SK-N-SH (cell line): Measurements from ENCODE around the gene SLIT1. TPM values are rescaled to one million over a fixed set of nuclear protein-coding genes. Genes with fewer than 3 reads are reported as not detected.

Source experiments
- CTCF ChIA-PET: fragments of 300-600, 350-600 bp; formaldehyde crosslinking; extraction: SDS; loops from one replicate; lab custom pipeline; 2021; lab: Yijun Ruan, JAX
- POLR2A ChIA-PET: fragments of 350-600 bp; sonication (Branson Sonifier 250); formaldehyde crosslinking; extraction: SDS; loops from one replicate; lab custom pipeline; 2020; ENCODE audit warnings: antibody characterized with exemption, inconsistent platforms; lab: Yijun Ruan, JAX
- DNase-seq: peaks from one replicate; pipeline ENCODE4 v3.0.0; 2012
- H2AFZ ChIP-seq: fragments of 200-600 bp; sonication (generic); 2 replicates; pipeline ENCODE4 v1.8.1; 2016; ENCODE audit warnings: antibody characterized with exemption, mild to moderate bottlenecking, low read depth
- H3F3A ChIP-seq: fragments of 200-600 bp; sonication (generic); replicated peaks from 2 replicates; pipeline ENCODE3; 2016; ENCODE audit warnings: antibody characterized with exemption, mild to moderate bottlenecking; ENCODE audit not compliant: insufficient read depth
- H3K27ac ChIP-seq, 2 experiments: fragments of 200-500 bp in 1 of 2; fragments of 200-600 bp in 1 of 2; sonication (Bioruptor generic) in 1 of 2; sonication (generic), shearing (Covaris generic) in 1 of 2; 2 replicates each; pipeline versions ENCODE4 v1.5.1 to v1.6.1; 2014 to 2016; ENCODE audit warnings: low read depth in 2 of 2, inconsistent platforms in 1 of 2, low read length in 1 of 2, mild to moderate bottlenecking in 1 of 2, mixed read lengths in 1 of 2
- H3K27me3 ChIP-seq: fragments of 200-600 bp; sonication (generic), shearing (Covaris generic); 2 replicates; pipeline ENCODE4 v1.6.1; 2016; ENCODE audit warnings: mixed run types; ENCODE audit not compliant: insufficient read depth
- H3K36me3 ChIP-seq, 2 experiments: fragments of 200-500 bp in 1 of 2; fragments of 200-600 bp in 1 of 2; sonication (Bioruptor generic) in 1 of 2; sonication (generic) in 1 of 2; replicated peaks in 1 of 2; 2 replicates each; pipeline versions ENCODE3 to v1.5.1; 2014 to 2016; ENCODE audit warnings: low read length in 1 of 2, mild to moderate bottlenecking in 1 of 2; ENCODE audit not compliant: insufficient read depth in 2 of 2, control insufficient read depth in 1 of 2
- H3K4me1 ChIP-seq, 2 experiments: fragments of 200-500 bp in 1 of 2; fragments of 200-600 bp in 1 of 2; sonication (Bioruptor generic) in 1 of 2; sonication (generic), shearing (Covaris generic) in 1 of 2; 2 replicates each; pipeline versions ENCODE4 v1.5.1 to v1.6.1; 2014 to 2016; ENCODE audit warnings: low read depth in 1 of 2, low read length in 1 of 2, mixed run types in 1 of 2; ENCODE audit not compliant: insufficient read depth in 2 of 2, control insufficient read depth in 1 of 2
- H3K4me2 ChIP-seq: fragments of 200-600 bp; sonication (generic), shearing (Covaris generic); 2 replicates; pipeline ENCODE4 v1.6.1; 2017; ENCODE audit warnings: mixed run types
- H3K4me3 ChIP-seq, 2 experiments: fragments of 200-500 bp in 1 of 2; fragments of 200-600 bp in 1 of 2; sonication (Bioruptor generic) in 1 of 2; sonication (generic), shearing (Covaris generic) in 1 of 2; 2 replicates each; pipeline versions ENCODE4 v1.5.1 to v1.8.1; 2014 to 2016; ENCODE audit warnings: low read depth in 2 of 2, inconsistent platforms in 1 of 2, low read length in 1 of 2, mild to moderate bottlenecking in 1 of 2, mixed read lengths in 1 of 2, moderate library complexity in 1 of 2
- H3K79me2 ChIP-seq: fragments of 200-600 bp; sonication (generic); 2 replicates; pipeline ENCODE4 v1.8.1; 2017; ENCODE audit warnings: mild to moderate bottlenecking; ENCODE audit not compliant: insufficient read depth
- H3K9ac ChIP-seq: fragments of 200-600 bp; sonication (generic); 2 replicates; pipeline ENCODE4 v1.6.1; 2017; ENCODE audit warnings: mixed run types
- H3K9me2 ChIP-seq: fragments of 200-600 bp; sonication (generic); 2 replicates; pipeline ENCODE4 v1.6.1; 2017; ENCODE audit warnings: mixed run types
- H3K9me3 ChIP-seq: fragments of 200-600 bp; sonication (generic); 2 replicates; pipeline ENCODE4 v1.6.1; 2017; ENCODE audit warnings: mixed run types, mild to moderate bottlenecking, moderate library complexity
- H4K20me1 ChIP-seq: fragments of 200-600 bp; sonication (generic); 2 replicates; pipeline ENCODE4 v1.6.1; 2017; ENCODE audit warnings: mild to moderate bottlenecking, mixed run types; ENCODE audit not compliant: insufficient read depth
- CHD2 ChIP-seq: fragments of 150-350 bp; IDR thresholded peaks from 2 replicates; pipeline ENCODE4 v1.6.1; 2018; ENCODE audit warnings: low read length; ENCODE audit not compliant: partially characterized antibody
- CTCF ChIP-seq: fragments of 200-600 bp; sonication (generic); IDR thresholded peaks from 2 replicates; pipeline ENCODE4 v1.6.1; 2017; ENCODE audit warnings: antibody characterized with exemption, mild to moderate bottlenecking, moderate library complexity
- ELF1 ChIP-seq: IDR thresholded peaks from 2 replicates; pipeline ENCODE4 v1.4.0; 2012
- EP300 ChIP-seq, 2 experiments: IDR thresholded peaks; 2 replicates each; pipeline versions ENCODE4 v1.4.0 to v1.6.1; 2012; ENCODE audit warnings: borderline replicate concordance in 1 of 2, low read depth in 1 of 2, low read length in 1 of 2
- FOXJ3 ChIP-seq: sonication (generic); formaldehyde crosslinking; IDR thresholded peaks from 2 replicates; pipeline ENCODE4 v1.5.1; 2020; ENCODE audit warnings: mild to moderate bottlenecking, missing genetic modification reagents
- GABPA ChIP-seq: IDR thresholded peaks from 2 replicates; pipeline ENCODE4 v1.4.0; 2012; ENCODE audit warnings: low read depth, mild to moderate bottlenecking
- MAX ChIP-seq: IDR thresholded peaks from 2 replicates; pipeline ENCODE4 v1.4.0; 2012; ENCODE audit warnings: low read depth
- NRF1 ChIP-seq: IDR thresholded peaks from 2 replicates; pipeline ENCODE4 v1.6.1; 2012; ENCODE audit warnings: low read depth, mild to moderate bottlenecking, low read length
- RAD21 ChIP-seq: IDR thresholded peaks from 2 replicates; pipeline ENCODE4 v1.6.1; 2012; ENCODE audit warnings: mild to moderate bottlenecking, low read length
- RXRA ChIP-seq: IDR thresholded peaks from 2 replicates; pipeline ENCODE4 v1.4.0; 2012; ENCODE audit warnings: low read depth, mild to moderate bottlenecking, borderline replicate concordance
- SIN3A ChIP-seq: IDR thresholded peaks from 2 replicates; pipeline ENCODE4 v1.6.1; 2012; ENCODE audit warnings: low read depth, mild to moderate bottlenecking, low read length, moderate library complexity, borderline replicate concordance
- SMC3 ChIP-seq: IDR thresholded peaks from 2 replicates; pipeline ENCODE4 v1.6.1; 2012; ENCODE audit warnings: low read depth, low read length, improper control_type of control experiment
- TCF12 ChIP-seq: IDR thresholded peaks from 2 replicates; pipeline ENCODE4 v1.4.0; 2012
- YY1 ChIP-seq: IDR thresholded peaks from 2 replicates; pipeline ENCODE4 v1.4.0; 2012; ENCODE audit warnings: low read depth, mild to moderate bottlenecking
- whole genome bisulfite sequencing: methylation state at CpG from one replicate; pipeline ENCODE4 v1.1.6; 2017; ENCODE audit warnings: low lambda C conversion rate; 5-methylcytosine and 5-hydroxymethylcytosine counted together
- polyA plus RNA-seq, 3 experiments: library from polyadenylated mRNA; depleted of rRNA; stranded (reverse); fragments of >200 nt; gene quantifications; 2 replicates each; pipeline ENCODE4 v1.2.3, GENCODE V29; 2012
- TF ChIP-seq, protein P1 (sequence below): fragments of 150-350 bp; IDR thresholded peaks from 2 replicates; pipeline ENCODE4 v1.6.1; 2017; ENCODE audit warnings: antibody characterized with exemption, low read length, low read depth, borderline replicate concordance
- TF ChIP-seq, protein P2 (sequence below): IDR thresholded peaks from 2 replicates; pipeline ENCODE4 v1.4.0; 2012; ENCODE audit warnings: low read depth, borderline replicate concordance
- TF ChIP-seq, protein P3 (sequence below): IDR thresholded peaks from 2 replicates; pipeline ENCODE4 v1.6.1; 2012; ENCODE audit warnings: mild to moderate bottlenecking, low read depth, low read length, moderate library complexity

Gene SLIT1
- polyA plus RNA-seq, 1 of the 3 experiments (the other 2 are of a cell fraction): 0.05 TPM

GRCh38 chr10:97226398-97226797, 40.6 kb upstream of the SLIT1 start:
- Histone ChIP-seq H3K9ac (no peak overlapping the region), H3K79me2 (no peaks in the 10 kb centered on the region), H3F3A (no peaks in the 10 kb centered on the region), H3K36me3 (peaks cover 10 to 19% of the 10 kb centered on the region in 2 experiments), H3K9me2 (no peaks in the 10 kb centered on the region), H3K9me3 (no peaks in the 10 kb centered on the region), H3K27me3 (no peaks in the 10 kb centered on the region), H3K4me3 (no peak overlapping the region), H3K4me2 (no peak overlapping the region), H2AFZ (no peak overlapping the region), H3K27ac (no peak overlapping the region), H4K20me1 (no peaks in the 10 kb centered on the region), H3K4me1 (peaks cover 0 to 12% of the 10 kb centered on the region in 2 experiments; a peak in 1 of 4 replicates)
- WGBS: 94% methylated on average over 4 of the region's 4 CpGs
- TF ChIP-seq, protein P1, sequence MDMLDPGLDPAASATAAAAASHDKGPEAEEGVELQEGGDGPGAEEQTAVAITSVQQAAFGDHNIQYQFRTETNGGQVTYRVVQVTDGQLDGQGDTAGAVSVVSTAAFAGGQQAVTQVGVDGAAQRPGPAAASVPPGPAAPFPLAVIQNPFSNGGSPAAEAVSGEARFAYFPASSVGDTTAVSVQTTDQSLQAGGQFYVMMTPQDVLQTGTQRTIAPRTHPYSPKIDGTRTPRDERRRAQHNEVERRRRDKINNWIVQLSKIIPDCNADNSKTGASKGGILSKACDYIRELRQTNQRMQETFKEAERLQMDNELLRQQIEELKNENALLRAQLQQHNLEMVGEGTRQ: no peak
- TF ChIP-seq EP300 (IDR thresholded peaks at IDR 0.05; ENCODE audit: borderline replicate concordance in 1 of 2, low read depth in 1 of 2, low read length in 1 of 2) (no peak), ELF1 (no peak), YY1 (no peak), RXRA (no peak), FOXJ3 (no peak), GABPA (no peak), CHD2 (no peak), RAD21 (no peak), TCF12 (no peak), CTCF (no peak), NRF1 (no peak), MAX (no peak), SIN3A (no peak), SMC3 (no peak)
- TF ChIP-seq, protein P2, sequence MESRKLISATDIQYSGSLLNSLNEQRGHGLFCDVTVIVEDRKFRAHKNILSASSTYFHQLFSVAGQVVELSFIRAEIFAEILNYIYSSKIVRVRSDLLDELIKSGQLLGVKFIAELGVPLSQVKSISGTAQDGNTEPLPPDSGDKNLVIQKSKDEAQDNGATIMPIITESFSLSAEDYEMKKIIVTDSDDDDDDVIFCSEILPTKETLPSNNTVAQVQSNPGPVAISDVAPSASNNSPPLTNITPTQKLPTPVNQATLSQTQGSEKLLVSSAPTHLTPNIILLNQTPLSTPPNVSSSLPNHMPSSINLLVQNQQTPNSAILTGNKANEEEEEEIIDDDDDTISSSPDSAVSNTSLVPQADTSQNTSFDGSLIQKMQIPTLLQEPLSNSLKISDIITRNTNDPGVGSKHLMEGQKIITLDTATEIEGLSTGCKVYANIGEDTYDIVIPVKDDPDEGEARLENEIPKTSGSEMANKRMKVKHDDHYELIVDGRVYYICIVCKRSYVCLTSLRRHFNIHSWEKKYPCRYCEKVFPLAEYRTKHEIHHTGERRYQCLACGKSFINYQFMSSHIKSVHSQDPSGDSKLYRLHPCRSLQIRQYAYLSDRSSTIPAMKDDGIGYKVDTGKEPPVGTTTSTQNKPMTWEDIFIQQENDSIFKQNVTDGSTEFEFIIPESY: no peak
- TF ChIP-seq, protein P3, sequence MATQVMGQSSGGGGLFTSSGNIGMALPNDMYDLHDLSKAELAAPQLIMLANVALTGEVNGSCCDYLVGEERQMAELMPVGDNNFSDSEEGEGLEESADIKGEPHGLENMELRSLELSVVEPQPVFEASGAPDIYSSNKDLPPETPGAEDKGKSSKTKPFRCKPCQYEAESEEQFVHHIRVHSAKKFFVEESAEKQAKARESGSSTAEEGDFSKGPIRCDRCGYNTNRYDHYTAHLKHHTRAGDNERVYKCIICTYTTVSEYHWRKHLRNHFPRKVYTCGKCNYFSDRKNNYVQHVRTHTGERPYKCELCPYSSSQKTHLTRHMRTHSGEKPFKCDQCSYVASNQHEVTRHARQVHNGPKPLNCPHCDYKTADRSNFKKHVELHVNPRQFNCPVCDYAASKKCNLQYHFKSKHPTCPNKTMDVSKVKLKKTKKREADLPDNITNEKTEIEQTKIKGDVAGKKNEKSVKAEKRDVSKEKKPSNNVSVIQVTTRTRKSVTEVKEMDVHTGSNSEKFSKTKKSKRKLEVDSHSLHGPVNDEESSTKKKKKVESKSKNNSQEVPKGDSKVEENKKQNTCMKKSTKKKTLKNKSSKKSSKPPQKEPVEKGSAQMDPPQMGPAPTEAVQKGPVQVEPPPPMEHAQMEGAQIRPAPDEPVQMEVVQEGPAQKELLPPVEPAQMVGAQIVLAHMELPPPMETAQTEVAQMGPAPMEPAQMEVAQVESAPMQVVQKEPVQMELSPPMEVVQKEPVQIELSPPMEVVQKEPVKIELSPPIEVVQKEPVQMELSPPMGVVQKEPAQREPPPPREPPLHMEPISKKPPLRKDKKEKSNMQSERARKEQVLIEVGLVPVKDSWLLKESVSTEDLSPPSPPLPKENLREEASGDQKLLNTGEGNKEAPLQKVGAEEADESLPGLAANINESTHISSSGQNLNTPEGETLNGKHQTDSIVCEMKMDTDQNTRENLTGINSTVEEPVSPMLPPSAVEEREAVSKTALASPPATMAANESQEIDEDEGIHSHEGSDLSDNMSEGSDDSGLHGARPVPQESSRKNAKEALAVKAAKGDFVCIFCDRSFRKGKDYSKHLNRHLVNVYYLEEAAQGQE: no peak
- no peak for DNase-seq
- ChIA-PET CTCF (interaction anchor here (0.8 to 11.2 kb wide), 10 partner anchors 8 to 851 kb away, joined by 3 to 89 read pairs (median 6); no protein-coding TSS in a partner anchor), POLR2A (no interaction called here)
